ENCODE measurements around the gene EVC.

The EVC gene

GRCh38 chr4:5732158-5732557 lies 21.2 kb downstream of the EVC start:
- no peak for DNase-seq (ENCODE audit: low spot score)

- no peak for DNase-seq (ENCODE audit: low spot score)
Measured at GRCh38 chr4:5734853-5735252, 23.9 kb downstream of the EVC start.

DNA sequence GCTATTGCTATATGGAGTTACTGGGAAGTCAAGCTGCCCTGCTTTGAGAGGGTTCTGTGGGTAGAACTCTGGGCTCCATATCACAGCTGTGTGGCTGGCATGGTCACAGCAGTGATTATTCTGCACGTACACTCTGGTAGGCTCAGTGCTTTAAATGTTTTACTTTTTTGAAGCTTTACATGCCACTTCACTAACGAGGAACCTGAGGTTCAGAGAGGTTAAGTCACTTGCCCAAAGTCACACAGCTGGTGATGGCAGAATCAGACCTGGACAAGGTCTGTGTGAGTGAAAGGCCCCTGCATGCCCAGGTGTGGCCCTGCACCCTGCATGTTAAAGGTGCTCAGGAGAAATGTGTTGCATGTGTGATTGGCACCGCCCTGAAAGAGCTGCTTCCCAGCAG lies 24.5 kb downstream of the EVC start:
- no peak for DNase-seq (ENCODE audit: low spot score)

- DNase-seq (ENCODE audit: low spot score) = no peak
Measured at GRCh38 chr4:5738061-5738460, 27.1 kb downstream of the EVC start.

DNA sequence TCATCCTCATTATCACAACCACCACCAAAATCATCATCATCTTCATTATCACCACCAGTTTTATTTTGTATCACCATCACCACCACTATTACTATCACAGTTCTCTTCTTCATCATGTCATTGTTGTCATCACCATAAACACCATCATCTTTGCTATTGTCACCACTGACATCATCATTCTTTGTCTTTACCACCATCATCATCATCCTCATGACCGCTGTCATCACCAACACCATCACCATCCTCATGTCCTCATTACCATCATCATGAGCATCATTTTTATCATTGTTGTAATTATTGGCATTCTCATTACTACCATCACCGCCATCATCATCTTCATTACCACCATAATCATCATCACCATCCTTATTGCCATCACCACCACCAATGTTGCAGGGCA lies 31.4 kb downstream of the EVC start:
- no peak for DNase-seq (ENCODE audit: low spot score)

GRCh38 chr4:5742968-5743367 lies 32.0 kb downstream of the EVC start:
- no peak for DNase-seq (ENCODE audit: low spot score)

DNA sequence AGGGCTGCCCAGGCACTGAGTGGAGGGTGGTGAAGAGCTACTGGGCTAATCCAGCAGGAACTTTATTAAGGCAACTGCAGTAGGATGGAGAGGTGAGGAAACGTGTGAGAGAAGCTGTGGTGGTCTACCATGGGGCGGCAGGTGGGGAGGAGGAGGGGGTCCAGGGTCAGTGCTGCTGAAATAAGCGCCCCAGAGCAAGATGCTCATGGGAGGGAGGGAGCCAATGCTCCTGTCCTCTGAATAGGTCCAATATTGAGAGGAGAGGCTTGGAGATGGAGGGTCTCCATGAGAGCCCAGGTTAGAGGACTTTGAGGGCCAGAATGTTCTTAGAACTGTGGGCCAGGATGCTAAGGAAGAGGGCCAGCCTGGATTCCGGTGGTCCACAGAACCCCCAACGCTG lies 35.2 kb downstream of the EVC start:
- DNase-seq (ENCODE audit: low spot score) = no peak

GRCh38 chr4:5746829-5747737 lies 36.1 kb downstream of the EVC start:
- DNase-seq (ENCODE audit: low spot score) = no peak

DNA sequence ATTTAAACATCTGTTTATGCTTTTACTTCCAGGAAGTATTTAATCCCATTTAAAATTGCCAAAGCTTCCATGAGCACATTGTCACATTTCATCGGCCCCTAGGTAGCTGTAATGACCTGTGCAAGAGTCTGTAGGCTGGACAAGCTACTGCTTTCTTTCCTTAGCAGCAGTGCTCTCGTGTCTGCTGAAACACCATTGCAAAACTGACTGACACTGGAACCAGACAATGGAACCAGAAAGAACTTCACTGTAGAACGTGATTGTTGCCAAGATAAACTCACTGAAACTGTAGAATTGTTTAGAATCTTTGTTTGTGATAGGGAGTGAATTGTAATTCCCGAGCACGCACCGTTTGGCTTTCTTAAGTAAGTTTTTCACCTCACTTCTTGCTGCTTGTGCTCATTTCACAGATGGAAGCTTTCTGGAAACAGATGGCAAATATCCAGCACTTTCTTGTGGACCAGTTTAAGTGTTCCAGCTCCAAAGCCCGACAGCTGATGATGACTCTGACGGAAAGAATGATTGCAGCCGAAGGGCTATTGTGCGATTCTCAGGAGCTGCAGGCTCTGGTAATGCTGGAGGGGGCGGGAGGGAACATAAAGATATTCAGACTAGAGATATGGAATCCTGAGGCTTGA lies 36.9 kb downstream of the EVC start:
- no peak for DNase-seq (ENCODE audit: low spot score)

DNA sequence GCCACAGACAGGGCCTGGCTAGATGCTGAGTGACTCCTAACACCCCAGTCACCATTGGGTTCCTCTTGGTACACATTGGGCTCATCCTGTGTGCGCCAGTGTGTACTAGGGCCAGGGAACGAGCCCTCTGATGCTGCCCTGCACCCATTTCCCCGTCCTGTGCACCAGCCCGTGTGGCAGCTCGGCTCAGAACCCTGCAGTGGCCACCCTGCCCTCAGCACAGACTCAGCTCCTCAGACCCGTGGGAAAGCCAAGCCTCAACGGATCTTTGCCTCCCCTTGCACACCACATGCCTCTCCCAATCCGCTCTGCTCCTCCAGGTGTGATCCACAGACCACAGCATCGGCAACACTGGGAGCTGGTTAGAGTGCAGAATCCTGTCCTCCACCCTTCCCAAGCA lies 38.6 kb downstream of the EVC start:
- DNase-seq (ENCODE audit: low spot score) = no peak

GRCh38 chr4:5750052-5750945 lies 39.3 kb downstream of the EVC start:
- no peak for DNase-seq (ENCODE audit: low spot score)

DNA sequence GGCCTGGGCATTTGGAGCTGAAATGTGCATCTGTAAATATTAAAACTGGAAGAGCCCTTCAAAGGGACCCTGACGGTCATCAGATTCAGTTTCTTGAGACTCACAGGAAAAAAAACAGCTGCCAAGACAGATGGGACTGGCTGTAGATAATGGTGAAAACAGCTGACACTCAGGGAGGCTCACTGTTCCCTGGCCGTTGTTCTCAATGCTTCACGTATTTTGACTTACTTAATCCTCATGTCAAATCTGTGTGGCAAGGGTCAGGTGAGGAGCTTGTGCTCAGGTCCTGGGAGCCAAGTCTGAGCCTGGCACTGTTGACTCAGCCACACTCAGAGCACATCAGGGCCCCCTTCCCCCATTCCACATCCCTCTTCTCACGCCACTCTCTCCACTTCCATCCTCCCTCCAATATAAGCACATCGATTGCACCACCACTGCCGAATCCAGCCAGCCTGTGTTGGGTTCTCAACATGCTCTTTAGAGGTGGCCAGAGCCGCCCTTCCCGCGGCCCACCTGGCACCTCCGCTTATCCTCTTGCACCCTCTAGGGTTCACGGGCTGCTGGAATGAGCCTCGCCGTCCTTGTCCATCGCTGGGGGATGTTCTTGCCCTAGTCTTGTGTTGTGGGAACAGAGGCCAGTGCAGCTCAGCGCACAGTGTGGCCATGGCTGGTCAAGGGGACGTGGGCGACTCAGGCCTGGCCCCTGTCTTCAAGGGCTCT lies 40.1 kb downstream of the EVC start:
- no peak for DNase-seq (ENCODE audit: low spot score)

- DNase-seq (ENCODE audit: low spot score) = no peak
Measured at GRCh38 chr4:5751666-5752375, 40.8 kb downstream of the EVC start.

GRCh38 chr4:5752376-5753184 lies 41.6 kb downstream of the EVC start:
- DNase-seq (ENCODE audit: low spot score) = no peak

- no peak for DNase-seq (ENCODE audit: low spot score)
Measured at GRCh38 chr4:5753366-5753765, 42.4 kb downstream of the EVC start.

DNA sequence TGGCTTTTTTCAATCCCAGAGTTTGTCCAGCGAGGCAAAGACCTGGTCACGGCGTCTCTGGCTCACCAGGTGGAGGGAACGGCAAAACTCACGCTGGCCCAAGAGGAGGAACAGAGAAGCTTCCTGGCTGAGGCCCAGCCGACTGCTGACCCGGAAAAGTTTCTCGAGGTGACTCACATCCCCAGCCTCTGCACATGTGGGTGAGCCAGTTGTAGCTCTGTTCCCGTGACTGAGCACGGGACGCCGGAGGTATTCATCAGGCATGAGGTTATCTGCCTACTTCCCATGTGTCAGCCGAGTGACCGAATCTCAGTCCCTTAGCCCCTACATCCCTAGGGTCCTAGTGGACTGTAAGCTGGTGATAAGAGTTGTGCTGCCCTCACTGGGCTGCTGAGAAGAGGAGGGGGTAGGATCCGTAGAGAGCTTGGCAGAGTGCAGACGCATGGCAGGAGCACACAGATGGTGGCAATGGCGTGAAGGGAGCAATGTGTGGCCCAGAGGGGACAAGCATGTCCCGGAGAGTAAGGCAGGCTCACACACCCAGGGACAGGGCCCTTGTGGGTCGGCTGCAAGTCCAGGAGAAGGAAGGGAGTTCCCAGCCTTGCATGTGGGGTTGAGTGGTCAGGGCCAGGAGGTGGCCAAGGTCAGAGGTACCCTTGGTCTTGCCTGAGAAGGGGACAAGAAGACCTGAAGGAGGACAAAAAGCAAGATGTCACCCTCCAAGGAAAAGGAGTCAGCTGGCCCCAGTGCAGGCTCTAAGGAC lies 42.9 kb downstream of the EVC start:
- DNase-seq (ENCODE audit: low spot score) = no peak

DNA sequence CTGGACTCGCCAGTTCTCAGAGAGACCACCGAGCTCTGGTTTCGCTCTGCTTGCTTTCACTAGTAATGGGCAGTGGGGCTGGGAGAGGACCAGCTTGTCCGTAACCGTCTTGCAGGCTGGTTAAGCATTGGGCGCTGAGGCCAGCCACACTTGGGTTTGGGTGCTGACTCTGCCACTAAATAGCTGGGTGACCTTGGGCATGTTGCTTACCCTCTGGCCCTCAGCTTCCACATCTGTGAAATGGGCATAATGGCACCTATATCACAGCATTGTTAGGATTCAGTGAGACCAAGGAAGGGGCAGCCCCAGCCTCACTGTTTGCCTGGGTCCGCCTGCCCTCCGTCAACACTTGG lies 43.5 kb downstream of the EVC start:
- DNase-seq (ENCODE audit: low spot score) = no peak

- DNase-seq (ENCODE audit: low spot score) = no peak
Measured at GRCh38 chr4:5755161-5755560, 44.2 kb downstream of the EVC start.

DNA sequence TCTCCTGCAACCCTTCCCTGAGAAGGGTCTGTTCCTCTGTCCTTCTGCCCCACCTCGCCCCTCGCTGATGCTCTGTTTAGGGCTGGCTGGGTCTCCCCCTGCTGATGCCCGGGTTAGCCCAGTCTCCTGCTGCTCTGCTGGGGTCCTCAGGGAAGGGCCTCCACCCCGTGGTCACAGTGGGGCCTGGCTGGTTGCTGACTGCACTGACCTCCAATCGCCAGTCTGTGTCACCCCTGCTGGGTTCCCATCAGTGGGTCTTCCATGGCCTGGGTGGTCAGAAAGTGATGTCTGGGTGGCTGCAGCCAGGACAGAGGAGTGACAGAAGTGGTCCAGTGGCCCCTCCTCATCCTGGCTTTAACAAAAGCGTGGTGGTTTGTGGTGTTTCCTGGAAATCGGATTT lies 44.7 kb downstream of the EVC start:
- DNase-seq (ENCODE audit: low spot score) = no peak

- no peak for DNase-seq (ENCODE audit: low spot score)
Measured at GRCh38 chr4:5756271-5756670, 45.3 kb downstream of the EVC start.
